Esophagus squamous epithelium (tissue), 4 donors: ENCODE results near the gene ZNF831.

ENCODE experiments used
- POLR2A ChIP-seq, 4 donors: fragments of 450-650 bp; IDR thresholded peaks; one replicate each; pipeline ENCODE4 v1.6.1; 2017; ENCODE audit warnings: antibody characterized with exemption in 4 of 4, mild to moderate bottlenecking in 4 of 4, moderate library complexity in 3 of 4
- TF ChIP-seq, protein P1 (sequence below), 6 experiments: fragments of 450-650 bp in 4 of 6; fragments of 200-600 bp in 2 of 6; sonication (generic) in 2 of 6; IDR thresholded peaks; one replicate each; pipeline ENCODE4 v1.5.1; 2016 to 2019; ENCODE audit warnings: antibody characterized with exemption in 6 of 6, mild to moderate bottlenecking in 4 of 6, moderate library complexity in 4 of 6

DNA sequence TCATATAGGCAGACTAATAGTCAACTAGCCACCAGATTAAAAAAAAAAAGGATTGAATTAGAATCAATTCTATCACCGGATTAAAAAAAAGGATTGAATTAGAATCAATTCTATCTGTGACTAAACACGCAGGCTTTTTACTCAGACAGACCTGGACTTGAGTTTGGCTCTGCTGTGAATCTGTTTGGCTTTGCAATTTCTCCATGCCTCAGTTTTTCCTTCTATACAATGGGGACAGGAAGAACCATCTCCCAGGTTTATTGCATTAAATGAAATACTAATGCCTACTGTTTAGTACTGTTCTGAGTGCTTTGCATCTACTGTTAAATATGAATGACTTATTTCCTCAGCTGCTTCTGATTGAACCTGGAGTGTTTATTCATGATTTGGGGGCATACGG is 106.8 kb downstream of the ZNF831 start:
- TF ChIP-seq, protein P1, sequence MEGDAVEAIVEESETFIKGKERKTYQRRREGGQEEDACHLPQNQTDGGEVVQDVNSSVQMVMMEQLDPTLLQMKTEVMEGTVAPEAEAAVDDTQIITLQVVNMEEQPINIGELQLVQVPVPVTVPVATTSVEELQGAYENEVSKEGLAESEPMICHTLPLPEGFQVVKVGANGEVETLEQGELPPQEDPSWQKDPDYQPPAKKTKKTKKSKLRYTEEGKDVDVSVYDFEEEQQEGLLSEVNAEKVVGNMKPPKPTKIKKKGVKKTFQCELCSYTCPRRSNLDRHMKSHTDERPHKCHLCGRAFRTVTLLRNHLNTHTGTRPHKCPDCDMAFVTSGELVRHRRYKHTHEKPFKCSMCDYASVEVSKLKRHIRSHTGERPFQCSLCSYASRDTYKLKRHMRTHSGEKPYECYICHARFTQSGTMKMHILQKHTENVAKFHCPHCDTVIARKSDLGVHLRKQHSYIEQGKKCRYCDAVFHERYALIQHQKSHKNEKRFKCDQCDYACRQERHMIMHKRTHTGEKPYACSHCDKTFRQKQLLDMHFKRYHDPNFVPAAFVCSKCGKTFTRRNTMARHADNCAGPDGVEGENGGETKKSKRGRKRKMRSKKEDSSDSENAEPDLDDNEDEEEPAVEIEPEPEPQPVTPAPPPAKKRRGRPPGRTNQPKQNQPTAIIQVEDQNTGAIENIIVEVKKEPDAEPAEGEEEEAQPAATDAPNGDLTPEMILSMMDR (IDR thresholded peaks at IDR 0.05): no peak
- no peak for TF ChIP-seq POLR2A (IDR thresholded peaks at IDR 0.05)
